SU-DHL-6 (cell line): Measurements from ENCODE around the gene MAPKAPK2.

Experiments used
- CTCF ChIP-seq: fragments of 200-600 bp; sonication (generic); IDR thresholded peaks from one replicate; pipeline ENCODE4 v1.5.1; 2017; ENCODE audit warnings: antibody characterized with exemption, mild to moderate bottlenecking, low read length, moderate library complexity; ENCODE audit not compliant: insufficient read depth, poor library complexity, severe bottlenecking
- EZH2phosphoT487 ChIP-seq: fragments of 200-600 bp; sonication (generic), shearing (Covaris generic); conservative IDR thresholded peaks from 2 replicates; pipeline ENCODE4 v1.6.1; 2018; ENCODE audit warnings: mild to moderate bottlenecking, antibody characterized with exemption, low read length, moderate library complexity, mixed read lengths

GRCh38 chr1:206706298-206706791 lies 21.6 kb downstream of the MAPKAPK2 start:
- TF ChIP-seq CTCF = no peak
- no peak for TF ChIP-seq EZH2phosphoT487
